Trophoblast cell (in vitro differentiated cells and primary cell): Measurements from ENCODE around the gene FERD3L.

Experiments
- DNase-seq, 2 donors: peaks; one replicate each; pipeline ENCODE4 v3.0.0-alpha.2; 2016
- H2AFZ ChIP-seq: 2 replicates; pipeline ENCODE4 v1.6.1; 2013; ENCODE audit warnings: low read length, moderate library complexity, mild to moderate bottlenecking; ENCODE audit not compliant: insufficient read depth, poor library complexity
- H2AK5ac ChIP-seq: 2 replicates; pipeline ENCODE4 v1.6.1; 2013; ENCODE audit warnings: mild to moderate bottlenecking, low read length
- H2BK120ac ChIP-seq: 2 replicates; pipeline ENCODE4 v1.6.1; 2013; ENCODE audit warnings: low read length, mild to moderate bottlenecking, moderate library complexity; ENCODE audit not compliant: insufficient read depth, poor library complexity
- H2BK12ac ChIP-seq: 2 replicates; pipeline ENCODE4 v1.6.1; 2013; ENCODE audit warnings: mild to moderate bottlenecking, low read length, moderate library complexity
- H2BK5ac ChIP-seq: 2 replicates; pipeline ENCODE4 v1.6.1; 2013; ENCODE audit warnings: low read length, low read depth, moderate library complexity, mild to moderate bottlenecking; ENCODE audit not compliant: poor library complexity
- H3K14ac ChIP-seq: 2 replicates; pipeline ENCODE4 v1.6.1; 2013; ENCODE audit warnings: mild to moderate bottlenecking, low read length
- H3K18ac ChIP-seq: 2 replicates; pipeline ENCODE4 v1.6.1; 2013; ENCODE audit warnings: mild to moderate bottlenecking, low read length
- H3K23ac ChIP-seq: 2 replicates; pipeline ENCODE4 v1.6.1; 2013; ENCODE audit warnings: low read length
- H3K27ac ChIP-seq: 2 replicates; pipeline ENCODE4 v1.5.1; 2013; ENCODE audit warnings: low read depth, mild to moderate bottlenecking, inconsistent platforms, low read length, moderate library complexity
- H3K27me3 ChIP-seq: 2 replicates; pipeline ENCODE4 v1.6.1; 2013; ENCODE audit warnings: inconsistent platforms, mild to moderate bottlenecking, low read length, moderate library complexity; ENCODE audit not compliant: insufficient read depth
- H3K36me3 ChIP-seq, 2 experiments: 1 replicate in 1 of 2; 2 replicates in 1 of 2; pipeline ENCODE4 v1.6.1; 2013; ENCODE audit warnings: low read length in 2 of 2, mild to moderate bottlenecking in 2 of 2, moderate library complexity in 1 of 2; ENCODE audit not compliant: insufficient read depth in 2 of 2, control insufficient read depth in 1 of 2
- H3K4ac ChIP-seq: 2 replicates; pipeline ENCODE4 v1.6.1; 2013; ENCODE audit warnings: low read depth, mild to moderate bottlenecking, low read length, moderate library complexity
- H3K4me1 ChIP-seq, 2 experiments: 1 replicate in 1 of 2; 2 replicates in 1 of 2; pipeline ENCODE4 v1.6.1; 2013; ENCODE audit warnings: low read length in 2 of 2, mild to moderate bottlenecking in 2 of 2, moderate library complexity in 1 of 2; ENCODE audit not compliant: insufficient read depth in 2 of 2, control insufficient read depth in 1 of 2
- H3K4me2 ChIP-seq: 2 replicates; pipeline ENCODE4 v1.6.1; 2013; ENCODE audit warnings: inconsistent platforms, mild to moderate bottlenecking, low read length, moderate library complexity
- H3K4me3 ChIP-seq: 2 replicates; pipeline ENCODE4 v1.5.1; 2013; ENCODE audit warnings: mild to moderate bottlenecking, low read depth, low read length, inconsistent platforms
- H3K79me1 ChIP-seq: one replicate; pipeline ENCODE4 v1.6.1; 2013; ENCODE audit warnings: low read length
- H3K79me2 ChIP-seq: 2 replicates; pipeline ENCODE4 v1.6.1; 2013; ENCODE audit warnings: low read length, mild to moderate bottlenecking; ENCODE audit not compliant: control insufficient read depth, insufficient read depth, poor library complexity
- H3K9ac ChIP-seq: 2 replicates; pipeline ENCODE4 v1.6.1; 2013; ENCODE audit warnings: mild to moderate bottlenecking, low read length
- H3K9me3 ChIP-seq: 2 replicates; pipeline ENCODE4 v1.6.1; 2013; ENCODE audit warnings: low read depth, mild to moderate bottlenecking, control low read depth, inconsistent platforms, low read length; ENCODE audit not compliant: insufficient read depth
- H4K12ac ChIP-seq: 2 replicates; pipeline ENCODE4 v1.6.1; 2013; ENCODE audit warnings: low read depth, mild to moderate bottlenecking, low read length, moderate library complexity
- H4K8ac ChIP-seq: 2 replicates; pipeline ENCODE4 v1.6.1; 2013; ENCODE audit warnings: low read depth, mild to moderate bottlenecking, low read length, moderate library complexity
- H4K91ac ChIP-seq: one replicate; pipeline ENCODE4 v1.6.1; 2013; ENCODE audit warnings: low read depth, mild to moderate bottlenecking, low read length, moderate library complexity
- WGBS: extraction: QIAGEN DNeasy Blood & Tissue Kit; methylation state at CpG from one replicate; pipeline ENCODE4 v1.1.7; 2013; ENCODE audit warnings: missing lambda C conversion rate; ENCODE audit not compliant: insufficient read length, insufficient coverage; ENCODE audit errors: extremely low coverage; 5-methylcytosine and 5-hydroxymethylcytosine counted together

Gene FERD3L

DNA sequence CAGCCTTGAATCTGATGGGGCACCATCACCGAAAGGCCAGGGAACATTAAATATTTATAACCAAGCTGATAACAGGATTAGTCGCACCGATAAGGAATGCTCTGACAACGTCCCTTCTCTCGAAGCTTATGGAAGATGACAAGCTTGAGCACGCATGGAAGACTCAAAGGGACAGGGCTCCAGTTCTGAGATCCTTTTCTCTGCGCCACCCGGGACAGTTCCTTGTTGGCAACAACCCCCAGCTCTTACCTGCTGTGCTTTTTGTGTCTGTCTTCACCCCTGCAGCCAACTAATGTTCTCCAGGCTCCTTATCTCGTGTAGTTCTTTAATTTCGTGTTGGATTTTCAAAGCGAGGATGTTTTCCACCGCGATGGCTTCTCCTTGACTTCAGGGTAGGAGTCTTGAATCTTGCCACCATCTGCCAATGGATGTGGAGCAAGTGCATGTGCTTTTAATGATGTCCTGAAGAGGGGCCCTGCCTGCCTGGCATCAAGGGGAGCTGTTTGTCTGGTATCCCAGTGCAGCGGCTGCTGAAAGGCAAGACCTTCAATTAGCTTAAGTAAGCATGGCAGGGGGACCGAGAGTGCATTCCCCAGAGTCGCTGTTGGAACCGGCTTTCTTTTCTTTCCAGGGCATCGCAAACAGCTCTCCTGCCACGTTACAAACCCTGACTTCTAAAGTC is 354 bp upstream of the FERD3L start:
- WGBS = no CpG with 5 or more reads among the region's 19 CpGs
- Histone ChIP-seq H3K9me3 (peaks cover 3% of the 10 kb centered on the region), H3K4me3 (no peak overlapping the region), H2BK12ac (no peak overlapping the region), H3K4ac (no peak overlapping the region), H3K36me3 (no peaks in the 10 kb centered on the region), H4K91ac (no peak overlapping the region), H3K27me3 (peaks cover 31% of the 10 kb centered on the region), H3K9ac (no peak overlapping the region), H3K27ac (no peak overlapping the region), H3K23ac (no peak overlapping the region), H2AK5ac (no peak overlapping the region), H2BK5ac (no peak overlapping the region), H2AFZ (no peak overlapping the region), H3K14ac (no peak overlapping the region), H4K8ac (no peak overlapping the region), H3K4me2 (no peak overlapping the region), H2BK120ac (no peak overlapping the region), H4K12ac (no peak overlapping the region), H3K79me1 (no peaks in the 10 kb centered on the region), H3K79me2 (no peaks in the 10 kb centered on the region), H3K4me1 (peaks cover 0 to 5% of the 10 kb centered on the region in 2 experiments), H3K18ac (no peak overlapping the region)
- no peak for DNase-seq

DNA sequence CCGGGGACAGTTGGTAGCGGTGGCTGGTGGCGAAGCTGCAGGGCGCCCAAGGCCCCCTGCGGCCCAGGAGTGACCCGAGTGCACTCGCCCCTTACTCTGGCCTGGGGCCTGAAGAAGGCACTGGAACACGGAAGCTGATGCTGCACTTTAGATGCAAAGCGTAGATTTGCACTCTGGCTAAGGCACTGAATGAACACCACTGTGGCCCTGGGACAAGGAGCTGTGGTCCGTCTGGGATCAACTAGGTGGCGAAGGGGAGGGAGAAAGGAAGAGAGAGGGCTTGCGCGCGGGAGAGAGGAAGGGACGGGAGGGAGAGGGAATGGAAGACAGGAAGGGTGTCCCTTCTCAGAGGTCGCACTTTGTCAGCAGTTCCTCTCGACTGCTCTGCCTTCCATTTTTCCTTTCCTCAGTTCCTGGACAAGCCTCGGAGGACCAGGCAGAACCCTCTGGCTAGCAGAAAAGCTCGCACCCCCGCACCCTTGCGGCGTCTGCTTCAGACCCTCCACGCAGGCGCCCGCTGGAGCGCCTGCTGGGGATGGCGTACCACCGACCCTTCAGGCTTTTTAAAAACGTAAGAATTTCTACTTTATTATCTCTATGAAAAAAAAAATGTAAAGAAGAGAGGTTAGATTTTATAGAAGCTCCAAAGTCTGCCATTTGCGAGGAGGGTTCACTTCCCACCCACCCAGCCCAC is 1.2 kb downstream of the FERD3L start:
- Histone ChIP-seq H3K27me3 (peaks cover 31% of the 10 kb centered on the region), H2BK12ac (no peak overlapping the region), H3K9me3 (peaks cover 3% of the 10 kb centered on the region), H3K4me1 (peaks cover 0 to 5% of the 10 kb centered on the region in 2 experiments), H3K9ac (no peak overlapping the region), H4K8ac (no peak overlapping the region), H2AFZ (no peak overlapping the region), H3K27ac (no peak overlapping the region), H3K79me2 (no peaks in the 10 kb centered on the region), H4K91ac (no peak overlapping the region), H3K79me1 (no peaks in the 10 kb centered on the region), H3K36me3 (no peaks in the 10 kb centered on the region), H2AK5ac (no peak overlapping the region), H3K23ac (no peak overlapping the region), H4K12ac (no peak overlapping the region), H3K18ac (no peak overlapping the region), H3K4me2 (peak overlapping the region; percentile 52), H3K14ac (no peak overlapping the region), H2BK120ac (no peak overlapping the region), H2BK5ac (no peak overlapping the region), H3K4me3 (no peak overlapping the region), H3K4ac (no peak overlapping the region)
- no CpG with 5 or more reads among the region's 30 CpGs for WGBS
- no peak for DNase-seq

DNA sequence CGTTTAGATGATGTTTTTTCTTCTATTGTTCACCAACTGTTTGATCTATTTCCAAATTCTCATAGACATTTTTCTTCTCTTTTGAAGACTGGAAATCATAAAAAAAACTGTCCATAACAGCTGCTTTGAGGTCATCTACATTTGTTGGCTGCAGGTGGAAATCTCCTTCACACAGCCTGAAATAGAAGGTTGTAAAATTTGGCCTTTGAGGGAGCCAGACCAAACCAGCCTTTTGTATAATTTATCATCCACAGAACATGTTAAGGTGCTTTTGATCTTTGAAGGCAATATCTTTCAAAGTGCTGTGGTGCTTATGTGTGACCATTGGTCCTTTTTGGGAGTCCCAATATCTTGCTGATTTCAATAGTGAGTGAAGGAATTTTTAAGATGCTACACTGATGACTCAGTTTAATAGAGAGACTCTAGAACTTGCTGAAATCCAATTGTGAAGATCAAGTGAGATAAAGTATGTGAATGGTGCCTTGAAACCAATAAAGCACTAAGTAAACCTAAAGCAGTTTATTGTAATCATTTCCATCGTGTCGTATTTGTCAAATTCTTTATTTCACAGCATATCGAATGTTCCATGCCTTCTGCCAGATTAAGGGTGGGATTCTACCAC is 5.4 kb downstream of the FERD3L start:
- Histone ChIP-seq H3K14ac (no peak overlapping the region), H2BK12ac (no peak overlapping the region), H3K27ac (no peak overlapping the region), H3K9ac (no peak overlapping the region), H2AK5ac (no peak overlapping the region), H3K4me3 (no peak overlapping the region), H3K79me1 (no peaks in the 10 kb centered on the region), H3K23ac (no peak overlapping the region), H3K4ac (no peak overlapping the region), H3K4me1 (peaks cover 0 to 5% of the 10 kb centered on the region in 2 experiments), H3K9me3 (peaks cover 2% of the 10 kb centered on the region), H4K8ac (no peak overlapping the region), H4K91ac (no peak overlapping the region), H3K79me2 (no peaks in the 10 kb centered on the region), H2AFZ (no peak overlapping the region), H3K36me3 (no peaks in the 10 kb centered on the region), H2BK5ac (no peak overlapping the region), H4K12ac (no peak overlapping the region), H3K18ac (no peak overlapping the region), H3K27me3 (peaks cover 18% of the 10 kb centered on the region), H2BK120ac (no peak overlapping the region), H3K4me2 (no peak overlapping the region)
- DNase-seq = no peak
- no CpG with 5 or more reads among the region's 4 CpGs for WGBS

DNA sequence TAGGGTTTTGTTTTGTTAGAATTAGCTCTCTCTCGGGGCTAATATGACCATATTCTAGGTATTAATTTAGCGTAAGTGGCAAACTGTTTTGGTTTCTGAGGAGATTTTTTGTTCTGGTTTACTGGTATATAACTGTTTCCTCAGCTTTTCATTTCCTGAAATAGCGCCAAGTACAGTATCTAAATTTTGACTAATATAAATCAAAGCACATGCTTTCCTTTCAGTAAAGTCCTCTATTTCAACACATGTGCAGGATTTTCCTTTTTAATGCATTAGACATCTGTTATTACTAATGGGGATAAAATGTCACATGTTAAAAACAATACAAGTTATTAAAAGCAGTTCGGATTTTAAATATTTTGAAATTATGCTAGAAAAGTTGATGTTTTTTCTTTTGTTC is 11.3 kb downstream of the FERD3L start:
- Histone ChIP-seq H2BK12ac (no peak overlapping the region), H2BK5ac (no peak overlapping the region), H4K12ac (no peak overlapping the region), H3K4me3 (no peak overlapping the region), H3K79me2 (no peaks in the 10 kb centered on the region), H3K18ac (no peak overlapping the region), H3K27me3 (no peaks in the 10 kb centered on the region), H3K4me2 (no peak overlapping the region), H2AFZ (no peak overlapping the region), H3K4me1 (no peaks in the 10 kb centered on the region), H3K27ac (no peak overlapping the region), H3K36me3 (no peaks in the 10 kb centered on the region), H3K14ac (no peak overlapping the region), H3K9me3 (no peaks in the 10 kb centered on the region), H3K79me1 (no peaks in the 10 kb centered on the region), H2BK120ac (no peak overlapping the region), H3K9ac (no peak overlapping the region), H4K91ac (no peak overlapping the region), H3K4ac (no peak overlapping the region), H2AK5ac (no peak overlapping the region), H3K23ac (no peak overlapping the region), H4K8ac (no peak overlapping the region)
- no CpG with 5 or more reads among the region's 4 CpGs for WGBS
- DNase-seq = no peak
